ENCODE results near the gene APOC3.

Gene APOC3

GRCh38 chr11:116811194-116811593 is 18.5 kb upstream of the APOC3 start:
- Histone ChIP-seq H3K4me1 (ENCODE audit: insufficient read depth, poor library complexity, severe bottlenecking) (no peaks in the 10 kb centered on the region), H3K27ac (ENCODE audit: poor library complexity, severe bottlenecking) (no peak overlapping the region), H3K4me3 (ENCODE audit: severe bottlenecking) (no peak overlapping the region), H3K27me3 (ENCODE audit: insufficient read depth, poor library complexity, severe bottlenecking) (no peaks in the 10 kb centered on the region), H3K36me3 (ENCODE audit: low read depth) (no peaks in the 10 kb centered on the region), H3K9me3 (ENCODE audit: severe bottlenecking) (peaks cover 2% of the 10 kb centered on the region)
- no peak for DNase-seq (ENCODE audit: low spot score)
- no peak for ATAC-seq (ENCODE audit: low read depth)
- TF ChIP-seq CTCF (IDR thresholded peaks at IDR 0.05; ENCODE audit: poor library complexity, severe bottlenecking): no peak

GRCh38 chr11:116812109-116812508 is 17.6 kb upstream of the APOC3 start:
- no peak for ATAC-seq (ENCODE audit: low read depth)

GRCh38 chr11:116813170-116813569 is 16.5 kb upstream of the APOC3 start:
- no peak overlapping the region for H3K4me3 ChIP-seq (ENCODE audit: severe bottlenecking)
- DNase-seq (ENCODE audit: low spot score): no peak
- H3K27me3 ChIP-seq (ENCODE audit: insufficient read depth, poor library complexity, severe bottlenecking): no peaks in the 10 kb centered on the region
- no peaks in the 10 kb centered on the region for H3K36me3 ChIP-seq (ENCODE audit: low read depth)
- peaks cover 2% of the 10 kb centered on the region for H3K9me3 ChIP-seq (ENCODE audit: severe bottlenecking)
- ATAC-seq (ENCODE audit: low read depth): no peak
- H3K27ac ChIP-seq (ENCODE audit: poor library complexity, severe bottlenecking): no peak overlapping the region
- H3K4me1 ChIP-seq (ENCODE audit: insufficient read depth, poor library complexity, severe bottlenecking): no peaks in the 10 kb centered on the region
- no peak for TF ChIP-seq CTCF (IDR thresholded peaks at IDR 0.05; ENCODE audit: poor library complexity, severe bottlenecking)

More at GRCh38 chr11:116812109-116812508, 17.6 kb upstream of the APOC3 start:
- no peaks in the 10 kb centered on the region for H3K36me3 ChIP-seq (ENCODE audit: low read depth)
- H3K27ac ChIP-seq (ENCODE audit: poor library complexity, severe bottlenecking): no peak overlapping the region
- TF ChIP-seq CTCF (IDR thresholded peaks at IDR 0.05; ENCODE audit: poor library complexity, severe bottlenecking): no peak
- no peaks in the 10 kb centered on the region for H3K4me1 ChIP-seq (ENCODE audit: insufficient read depth, poor library complexity, severe bottlenecking)
- no peak overlapping the region for H3K4me3 ChIP-seq (ENCODE audit: severe bottlenecking)
- H3K27me3 ChIP-seq (ENCODE audit: insufficient read depth, poor library complexity, severe bottlenecking): no peaks in the 10 kb centered on the region
- no peak for DNase-seq (ENCODE audit: low spot score)
- H3K9me3 ChIP-seq (ENCODE audit: severe bottlenecking): peaks cover 2% of the 10 kb centered on the region

DNA sequence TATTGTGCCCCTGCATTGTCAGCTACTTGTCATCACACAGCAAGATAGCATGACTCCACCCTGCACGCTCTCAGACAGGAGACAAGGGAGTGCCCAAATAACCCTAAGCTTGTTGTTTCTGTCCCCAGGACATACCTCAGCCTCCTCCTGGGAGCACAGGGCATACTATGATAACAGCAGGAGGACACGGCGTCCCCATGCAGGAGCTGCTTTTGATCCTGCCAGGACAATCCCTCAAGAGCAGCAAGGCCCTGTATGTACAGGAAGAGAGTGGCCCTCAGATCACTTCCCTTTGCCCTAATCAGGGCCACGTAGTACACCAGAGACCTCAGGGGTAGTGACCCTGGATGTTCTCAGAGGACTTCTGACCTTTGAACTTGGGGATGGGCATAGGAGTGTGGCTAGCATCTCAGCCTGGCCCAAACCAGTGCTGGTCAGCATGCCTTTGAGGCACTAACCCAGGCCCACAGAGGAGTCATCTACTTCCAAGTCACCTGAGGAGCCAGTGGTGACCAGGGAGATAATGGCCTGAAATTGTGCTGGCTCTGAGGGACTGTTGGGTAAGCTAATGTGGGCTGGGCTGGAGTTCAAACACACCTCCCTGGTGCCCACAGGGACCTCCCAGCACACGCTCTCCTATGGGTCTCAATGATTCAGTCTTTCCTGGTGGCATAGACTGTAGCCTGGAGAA is 15.8 kb upstream of the APOC3 start:
- DNase-seq (ENCODE audit: low spot score) (no peak), ATAC-seq (ENCODE audit: low read depth) (no peak)
- no peaks in the 10 kb centered on the region for H3K36me3 ChIP-seq (ENCODE audit: low read depth)
- H3K9me3 ChIP-seq (ENCODE audit: severe bottlenecking): peaks cover 2% of the 10 kb centered on the region
- no peaks in the 10 kb centered on the region for H3K4me1 ChIP-seq (ENCODE audit: insufficient read depth, poor library complexity, severe bottlenecking)
- no peak overlapping the region for H3K4me3 ChIP-seq (ENCODE audit: severe bottlenecking)
- H3K27ac ChIP-seq (ENCODE audit: poor library complexity, severe bottlenecking): no peak overlapping the region
- H3K27me3 ChIP-seq (ENCODE audit: insufficient read depth, poor library complexity, severe bottlenecking): no peaks in the 10 kb centered on the region
- no peak for TF ChIP-seq CTCF (IDR thresholded peaks at IDR 0.05; ENCODE audit: poor library complexity, severe bottlenecking)

DNA sequence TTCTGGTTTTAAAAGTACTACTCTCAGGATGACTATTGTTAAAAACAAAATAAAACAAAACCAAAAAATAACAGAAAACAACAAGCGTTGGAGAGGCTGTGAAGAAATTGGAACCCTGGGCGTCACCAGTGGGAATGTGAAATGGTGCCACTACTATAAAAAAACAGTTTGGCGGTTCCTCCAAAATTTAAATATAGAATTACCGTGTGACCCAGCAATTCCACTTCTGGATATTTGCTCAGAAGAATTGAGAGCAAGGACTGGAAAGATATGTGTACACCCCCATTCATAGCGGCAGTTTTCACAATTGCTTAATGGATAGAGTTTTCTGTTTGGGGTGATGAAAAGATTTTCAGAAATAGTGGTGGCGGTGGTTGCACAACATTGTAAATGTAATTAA is 15.2 kb upstream of the APOC3 start:
- ATAC-seq (ENCODE audit: low read depth): no peak
- H3K36me3 ChIP-seq (ENCODE audit: low read depth): no peaks in the 10 kb centered on the region
- no peak for TF ChIP-seq CTCF (IDR thresholded peaks at IDR 0.05; ENCODE audit: poor library complexity, severe bottlenecking)
- H3K27ac ChIP-seq (ENCODE audit: poor library complexity, severe bottlenecking): no peak overlapping the region
- H3K27me3 ChIP-seq (ENCODE audit: insufficient read depth, poor library complexity, severe bottlenecking): no peaks in the 10 kb centered on the region
- peaks cover 2% of the 10 kb centered on the region for H3K9me3 ChIP-seq (ENCODE audit: severe bottlenecking)
- H3K4me1 ChIP-seq (ENCODE audit: insufficient read depth, poor library complexity, severe bottlenecking): no peaks in the 10 kb centered on the region
- no peak overlapping the region for H3K4me3 ChIP-seq (ENCODE audit: severe bottlenecking)
- no peak for DNase-seq (ENCODE audit: low spot score)

Measured in RWPE2 (cell line).